ENCODE results near the gene EHMT1. TPM values are rescaled to one million over a fixed set of nuclear protein-coding genes. Genes with fewer than 3 reads are reported as not detected.

The EHMT1 gene
- total RNA-seq, 2 donors from 2014 or later = 137 to 139 TPM

GRCh38 chr9:137811283-137811870 is 192.6 kb downstream of the EHMT1 start:
- H3K27ac ChIP-seq (ENCODE audit: low read depth, low read length) = no peak overlapping the region
- H3K36me3 ChIP-seq (ENCODE audit: control insufficient read depth, insufficient read depth, low read length) = peaks cover 41% of the 10 kb centered on the region
- no peak overlapping the region for H3K9ac ChIP-seq (ENCODE audit: extremely low read depth, low read length, poor library complexity, severe bottlenecking)
- Mint-ChIP-seq H3K36me3 (ENCODE audit: low read depth) (peaks cover 59% of the 10 kb centered on the region), H3K9me3 (no peaks in the 10 kb centered on the region), H3K27ac (no peak overlapping the region), H3K27me3 (ENCODE audit: insufficient read depth) (no peaks in the 10 kb centered on the region), H3K4me3 (no peak overlapping the region), H3K4me1 (no peaks in the 10 kb centered on the region)
- TF ChIP-seq CTCF (conservative IDR thresholded peaks at IDR 0.05) = no peak
- no peaks in the 10 kb centered on the region for H3K4me1 ChIP-seq (ENCODE audit: control insufficient read depth, insufficient read depth, low read length)
- no peak for DNase-seq
- H3K4me3 ChIP-seq (ENCODE audit: low read length) = no peak overlapping the region
- no peaks in the 10 kb centered on the region for H3K9me3 ChIP-seq (ENCODE audit: control insufficient read depth, low read length)
- no peaks in the 10 kb centered on the region for H3K27me3 ChIP-seq (ENCODE audit: control insufficient read depth, insufficient read depth, low read length, poor library complexity, severe bottlenecking)
- WGBS, 2 experiments (ENCODE audit: insufficient coverage in 1 of 2, insufficient read length in 1 of 2) = 93 to 96% methylated on average over 27 to 30 of the region's 30 CpGs

- H3K27ac Mint-ChIP-seq = no peak overlapping the region
- no peaks in the 10 kb centered on the region for H3K4me1 ChIP-seq (ENCODE audit: control insufficient read depth, insufficient read depth, low read length)
- 90 to 95% methylated on average over 8 to 9 of the region's 9 CpGs for WGBS, 2 experiments (ENCODE audit: insufficient coverage in 1 of 2, insufficient read length in 1 of 2)
- no peak for TF ChIP-seq CTCF (conservative IDR thresholded peaks at IDR 0.05)
- no peaks in the 10 kb centered on the region for H3K27me3 ChIP-seq (ENCODE audit: control insufficient read depth, insufficient read depth, low read length, poor library complexity, severe bottlenecking)
- no peak overlapping the region for H3K4me3 Mint-ChIP-seq
- no peaks in the 10 kb centered on the region for H3K9me3 ChIP-seq (ENCODE audit: control insufficient read depth, low read length)
- no peak overlapping the region for H3K4me3 ChIP-seq (ENCODE audit: low read length)
- H3K9me3 Mint-ChIP-seq = peaks cover 5% of the 10 kb centered on the region
- H3K27ac ChIP-seq (ENCODE audit: low read depth, low read length) = no peak overlapping the region
- no peaks in the 10 kb centered on the region for H3K4me1 Mint-ChIP-seq
- H3K27me3 Mint-ChIP-seq (ENCODE audit: insufficient read depth) = no peaks in the 10 kb centered on the region
- no peak for DNase-seq
- peaks cover 52% of the 10 kb centered on the region for H3K36me3 ChIP-seq (ENCODE audit: control insufficient read depth, insufficient read depth, low read length)
- H3K36me3 Mint-ChIP-seq (ENCODE audit: low read depth) = peaks cover 68% of the 10 kb centered on the region
- H3K9ac ChIP-seq (ENCODE audit: extremely low read depth, low read length, poor library complexity, severe bottlenecking) = no peak overlapping the region
Measured at GRCh38 chr9:137812356-137813023, 193.7 kb downstream of the EHMT1 start.

GRCh38 chr9:137813167-137813566 is 194.4 kb downstream of the EHMT1 start:
- TF ChIP-seq CTCF (conservative IDR thresholded peaks at IDR 0.05) = no peak

More at GRCh38 chr9:137813167-137813566, 194.4 kb downstream of the EHMT1 start:
- H3K27ac Mint-ChIP-seq = no peak overlapping the region
- no peak overlapping the region for H3K4me3 Mint-ChIP-seq
- Histone ChIP-seq H3K4me1 (ENCODE audit: control insufficient read depth, insufficient read depth, low read length) (no peaks in the 10 kb centered on the region), H3K4me3 (ENCODE audit: low read length) (no peak overlapping the region), H3K27me3 (ENCODE audit: control insufficient read depth, insufficient read depth, low read length, poor library complexity, severe bottlenecking) (no peaks in the 10 kb centered on the region), H3K9me3 (ENCODE audit: control insufficient read depth, low read length) (peaks cover 5% of the 10 kb centered on the region), H3K27ac (ENCODE audit: low read depth, low read length) (no peak overlapping the region), H3K9ac (ENCODE audit: extremely low read depth, low read length, poor library complexity, severe bottlenecking) (no peak overlapping the region), H3K36me3 (ENCODE audit: control insufficient read depth, insufficient read depth, low read length) (peaks cover 53% of the 10 kb centered on the region)
- no peaks in the 10 kb centered on the region for H3K4me1 Mint-ChIP-seq
- WGBS, 2 experiments (ENCODE audit: insufficient coverage in 1 of 2, insufficient read length in 1 of 2) = 95% methylated on average over 14 to 19 of the region's 19 CpGs
- DNase-seq = no peak
- peaks cover 70% of the 10 kb centered on the region for H3K36me3 Mint-ChIP-seq (ENCODE audit: low read depth)
- H3K27me3 Mint-ChIP-seq (ENCODE audit: insufficient read depth) = no peaks in the 10 kb centered on the region
- peaks cover 12% of the 10 kb centered on the region for H3K9me3 Mint-ChIP-seq
